Psoas muscle (tissue), 8 donors: ENCODE results near the gene GMEB2. TPM values are rescaled to one million over a fixed set of nuclear protein-coding genes. Genes with fewer than 3 reads are reported as not detected.
"Not testable (repeated sequence)": the region's sequence is repeated elsewhere in the genome, so short reads cannot be mapped to it uniquely, and the experiment has no call there.

Experiments used
- ATAC-seq, 4 donors: fragments of 200-7000 bp; cut with Tn5 transposase; one replicate each; pipeline ENCODE4 v1.9.1; 2020; ENCODE audit warnings: moderate library complexity in 3 of 4, mild to moderate bottlenecking in 2 of 4
- DNase-seq, 2 donors: peaks; one replicate each; pipeline ENCODE4 v3.0.0-alpha.2; 2020
- H3K27ac ChIP-seq: fragments of 200-600 bp; one replicate; pipeline ENCODE4 v1.8.0; 2022
- H3K27me3 ChIP-seq, 3 donors: fragments of 200-600 bp in 1 of 3; one replicate each; pipeline versions ENCODE4 v1.6.1 to v1.8.0; 2013 to 2022; ENCODE audit warnings: low read length in 2 of 3, mild to moderate bottlenecking in 2 of 3, moderate library complexity in 1 of 3; ENCODE audit not compliant: insufficient read depth in 3 of 3
- H3K36me3 ChIP-seq, 2 donors: fragments of 200-600 bp in 1 of 2; one replicate each; pipeline versions ENCODE4 v1.6.1 to v1.8.0; 2013 to 2022; ENCODE audit warnings: low read depth in 1 of 2, mild to moderate bottlenecking in 1 of 2, moderate library complexity in 1 of 2; ENCODE audit not compliant: insufficient read depth in 1 of 2
- H3K4me1 ChIP-seq: fragments of 200-600 bp; one replicate; pipeline ENCODE4 v1.8.0; 2022
- H3K4me3 ChIP-seq: fragments of 200-600 bp; one replicate; pipeline ENCODE4 v1.8.0; 2022; ENCODE audit warnings: mild to moderate bottlenecking
- H3K9me3 ChIP-seq: fragments of 200-600 bp; one replicate; pipeline ENCODE4 v1.8.0; 2022
- WGBS, 3 donors: extraction: QIAGEN DNeasy Blood & Tissue Kit; methylation state at CpG; one replicate each; pipeline versions ENCODE4 v1.1.6 to v1.1.7; 2013; 5-methylcytosine and 5-hydroxymethylcytosine counted together
- intact Hi-C, 2 donors: fragments of 100-400 bp; cut with DNase I; formaldehyde crosslinking; loops; one replicate each; pipeline versions ENCODE4 v1.11.0 to v1.14.2; 2022
- polyA plus RNA-seq, 3 donors: library from polyadenylated mRNA; stranded (reverse); fragments of 200-250 nt; gene quantifications; one replicate each; pipeline ENCODE4 v1.2.3, GENCODE V29; 2013
- total RNA-seq, 4 donors: library from RNA; stranded (reverse); fragmentation: NEBNext Ultra II Directional in 2 of 4; extraction: Animal tissue kit (Norgen Biotek cat#: 25700) in 2 of 4; gene quantifications; one replicate each; pipeline versions ENCODE4 v1.2.1 to v1.2.4, GENCODE V29; 2021 to 2023
- TF ChIP-seq, protein P1 (sequence below): fragments of 200-600 bp; IDR thresholded peaks from one replicate; pipeline ENCODE4 v1.8.0; 2022; ENCODE audit warnings: antibody characterized with exemption
- donor health status: healthy with polysubstance abuse.
- donor health status: DM: no; HTN: no; CAD: no; lungs with moderate emphysema.
- donor health status: Bipolar disorder and iron deficiency.
- donor health status: healthy.
- donor health status: DM: yes; HTN: yes; CAD: no.
- donor health status: DM: no; HTN: no; CAD: no.
- donor health status: DM: no; HTN: no; CAD: no.
- donor health status: DM: yes; HTN: yes; CAD: no.

Gene GMEB2
- total and polyA plus RNA-seq, 7 donors: 5.4 to 10.1 (median 8.5) TPM

DNA sequence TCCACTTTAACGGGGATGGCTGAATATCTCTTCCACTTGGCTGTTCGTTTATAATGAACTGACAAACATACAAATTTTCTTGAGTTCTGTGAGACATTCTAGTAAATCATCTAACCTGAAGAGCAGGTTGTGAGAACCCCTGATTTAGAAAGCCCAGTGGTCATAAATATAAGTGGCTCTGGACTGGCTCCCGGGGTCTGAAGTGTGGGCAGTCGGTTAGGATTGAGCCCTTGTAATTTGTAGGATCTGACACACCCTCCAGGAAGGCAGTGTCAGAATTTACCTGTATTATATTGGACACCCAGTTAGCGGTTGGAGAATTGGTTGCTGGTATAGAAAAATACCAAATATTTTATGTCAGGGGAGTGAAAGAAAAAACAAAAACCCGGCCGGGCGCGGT, 6.8 kb upstream of the GMEB2 start:
- no peaks in the 10 kb centered on the region for H3K27me3 ChIP-seq
- no peak overlapping the region for H3K4me3 ChIP-seq
- no peaks in the 10 kb centered on the region for H3K9me3 ChIP-seq
- intact Hi-C loops: no loop called here
- H3K27ac ChIP-seq: no peak overlapping the region
- ATAC-seq (no peak), DNase-seq (no peak)
- 79 to 87% (median 85%) methylated on average over 9 of the region's 9 CpGs for WGBS, 3 donors
- H3K36me3 ChIP-seq: no peaks in the 10 kb centered on the region
- TF ChIP-seq, protein P1, sequence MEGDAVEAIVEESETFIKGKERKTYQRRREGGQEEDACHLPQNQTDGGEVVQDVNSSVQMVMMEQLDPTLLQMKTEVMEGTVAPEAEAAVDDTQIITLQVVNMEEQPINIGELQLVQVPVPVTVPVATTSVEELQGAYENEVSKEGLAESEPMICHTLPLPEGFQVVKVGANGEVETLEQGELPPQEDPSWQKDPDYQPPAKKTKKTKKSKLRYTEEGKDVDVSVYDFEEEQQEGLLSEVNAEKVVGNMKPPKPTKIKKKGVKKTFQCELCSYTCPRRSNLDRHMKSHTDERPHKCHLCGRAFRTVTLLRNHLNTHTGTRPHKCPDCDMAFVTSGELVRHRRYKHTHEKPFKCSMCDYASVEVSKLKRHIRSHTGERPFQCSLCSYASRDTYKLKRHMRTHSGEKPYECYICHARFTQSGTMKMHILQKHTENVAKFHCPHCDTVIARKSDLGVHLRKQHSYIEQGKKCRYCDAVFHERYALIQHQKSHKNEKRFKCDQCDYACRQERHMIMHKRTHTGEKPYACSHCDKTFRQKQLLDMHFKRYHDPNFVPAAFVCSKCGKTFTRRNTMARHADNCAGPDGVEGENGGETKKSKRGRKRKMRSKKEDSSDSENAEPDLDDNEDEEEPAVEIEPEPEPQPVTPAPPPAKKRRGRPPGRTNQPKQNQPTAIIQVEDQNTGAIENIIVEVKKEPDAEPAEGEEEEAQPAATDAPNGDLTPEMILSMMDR: no peak
- H3K4me1 ChIP-seq: peaks cover 3% of the 10 kb centered on the region

DNA sequence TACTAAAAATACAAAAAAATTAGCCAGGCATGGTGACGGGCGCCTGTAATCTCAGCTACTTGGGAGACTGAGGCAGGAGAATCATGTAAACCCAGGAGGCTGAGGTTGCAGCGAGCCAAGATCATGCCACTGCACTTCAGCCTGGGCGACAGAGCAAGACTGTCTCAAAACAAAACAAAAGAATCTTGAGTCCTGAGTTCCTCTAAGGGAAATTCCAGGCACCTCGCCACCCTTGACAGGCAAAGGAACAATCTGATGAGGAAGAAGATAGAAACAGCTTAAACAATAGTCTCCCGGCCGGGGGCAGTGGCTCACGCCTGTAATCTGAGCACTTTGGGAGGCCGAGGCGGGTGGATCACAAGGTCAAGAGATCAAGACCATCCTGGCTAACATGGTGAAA, 4.5 kb upstream of the GMEB2 start:
- H3K27ac ChIP-seq, H3K9me3 ChIP-seq, intact Hi-C loops, H3K4me1 ChIP-seq, H3K4me3 ChIP-seq, H3K27me3 ChIP-seq, ATAC-seq, H3K36me3 ChIP-seq: not testable (repeated sequence)
- WGBS, 3 donors: 48 to 58% (median 49%) methylated on average over 10 of the region's 10 CpGs
- peak in 1 of 2 donors; percentile 39 for DNase-seq

DNA sequence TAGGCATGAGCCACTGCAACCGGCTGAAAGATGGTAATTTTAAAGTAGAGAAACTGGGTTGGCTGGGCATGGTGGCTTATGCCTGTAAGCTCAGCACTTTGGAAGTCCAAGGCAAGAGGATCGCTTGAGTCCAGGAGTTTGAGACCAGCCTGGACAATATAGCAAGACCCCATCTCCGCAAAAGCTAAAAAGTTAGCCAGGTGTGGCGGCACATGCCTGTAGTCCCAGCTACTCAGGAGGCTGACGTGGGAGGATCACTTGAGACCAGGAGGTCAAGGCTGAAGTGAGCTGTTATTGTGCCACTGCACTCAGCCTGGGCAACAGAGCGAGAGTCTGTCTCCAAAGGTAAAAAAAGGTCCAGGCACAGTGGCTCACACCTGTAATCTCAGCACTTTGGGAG, 4.1 kb upstream of the GMEB2 start:
- intact Hi-C loops, H3K27ac ChIP-seq, H3K4me1 ChIP-seq, H3K27me3 ChIP-seq, H3K4me3 ChIP-seq, DNase-seq, H3K36me3 ChIP-seq, H3K9me3 ChIP-seq, ATAC-seq: not testable (repeated sequence)
- WGBS, 3 donors: 93 to 95% (median 94%) methylated on average over 6 of the region's 6 CpGs

DNA sequence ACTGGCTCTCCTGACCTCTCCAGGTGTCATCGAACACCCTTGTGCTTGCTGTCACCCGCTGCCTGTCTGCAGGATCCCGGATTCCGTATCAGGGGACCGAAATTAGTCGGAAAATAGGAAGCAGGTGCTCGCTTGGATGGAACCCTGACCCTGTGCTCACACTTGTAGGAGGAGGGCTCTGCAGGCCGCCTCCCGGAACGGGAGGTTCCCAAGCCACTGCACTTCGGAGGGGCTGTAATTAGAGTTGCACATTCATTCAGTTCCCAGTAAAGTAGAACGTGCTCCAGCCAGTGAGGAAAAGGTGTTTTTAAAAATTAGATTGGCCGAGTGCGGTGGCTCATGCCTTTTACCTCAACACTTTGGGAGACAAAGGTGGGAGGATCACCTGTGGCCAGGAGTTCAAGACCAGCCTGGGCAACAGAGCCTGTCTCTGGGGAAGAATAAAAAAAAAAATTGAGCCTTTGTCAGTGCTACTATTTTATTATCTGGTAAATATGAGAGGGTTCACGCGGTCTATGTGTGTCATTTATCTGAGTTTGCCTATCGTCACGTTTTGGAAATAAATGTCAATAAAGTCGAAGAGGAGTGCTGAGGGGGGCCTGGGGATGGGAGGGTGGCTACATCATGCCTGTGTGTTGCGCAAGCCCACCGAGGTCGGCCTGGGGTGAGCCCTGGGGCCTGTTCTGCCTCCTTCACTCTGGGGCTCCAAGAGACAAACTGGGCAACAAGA, 1.5 kb upstream of the GMEB2 start:
- peak overlapping the region; percentile 99 for H3K4me3 ChIP-seq
- H3K27ac ChIP-seq: peak overlapping the region; percentile 96
- H3K4me1 ChIP-seq: peaks cover 15% of the 10 kb centered on the region
- TF ChIP-seq, protein P1: no peak
- H3K27me3 ChIP-seq: no peaks in the 10 kb centered on the region
- H3K9me3 ChIP-seq: no peaks in the 10 kb centered on the region
- peak; percentile 59 to 66 for DNase-seq
- no peaks in the 10 kb centered on the region for H3K36me3 ChIP-seq
- 24 to 29% (median 27%) methylated on average over 22 of the region's 22 CpGs for WGBS, 3 donors
- ATAC-seq: peak; percentile 39 to 56 (median 55)
- intact Hi-C loops: no loop called here

DNA sequence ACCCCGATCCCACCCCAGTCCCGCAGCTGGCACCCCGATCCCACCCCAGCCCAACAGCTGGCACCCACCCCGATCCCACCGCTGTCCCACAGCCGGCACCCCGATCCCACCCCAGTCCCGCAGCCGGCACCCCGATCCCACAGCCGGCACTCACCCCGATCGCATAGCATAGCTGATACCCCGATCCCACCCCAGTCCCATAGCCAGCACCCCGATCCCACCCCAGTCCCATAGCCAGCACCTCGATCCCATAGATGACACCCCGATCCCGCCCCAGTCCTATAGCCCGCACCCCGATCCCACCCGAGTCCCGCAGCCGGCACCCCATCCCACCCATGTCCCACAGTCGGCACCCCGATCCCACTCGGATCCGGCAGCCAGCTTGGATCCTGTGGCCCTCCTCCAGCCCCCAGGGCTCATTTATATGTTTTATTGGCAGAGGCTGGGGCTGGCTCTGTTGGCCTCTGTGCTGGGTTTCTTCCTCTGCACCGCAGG, 897 bp upstream of the GMEB2 start:
- H3K27me3 ChIP-seq: no peaks in the 10 kb centered on the region
- intact Hi-C loops: no loop called here
- H3K27ac ChIP-seq: peak overlapping the region; percentile 96
- no peak for DNase-seq
- no peaks in the 10 kb centered on the region for H3K36me3 ChIP-seq
- peak overlapping the region; percentile 99 for H3K4me3 ChIP-seq
- H3K4me1 ChIP-seq: peaks cover 15% of the 10 kb centered on the region
- TF ChIP-seq, protein P1: no peak
- peak; percentile 4 to 38 (median 16) for ATAC-seq
- 9 to 17% (median 9%) methylated on average over 25 to 28 of the region's 28 CpGs for WGBS, 3 donors
- H3K9me3 ChIP-seq: no peaks in the 10 kb centered on the region
